ENCODE data around the gene FGR.

Gene FGR

DNA sequence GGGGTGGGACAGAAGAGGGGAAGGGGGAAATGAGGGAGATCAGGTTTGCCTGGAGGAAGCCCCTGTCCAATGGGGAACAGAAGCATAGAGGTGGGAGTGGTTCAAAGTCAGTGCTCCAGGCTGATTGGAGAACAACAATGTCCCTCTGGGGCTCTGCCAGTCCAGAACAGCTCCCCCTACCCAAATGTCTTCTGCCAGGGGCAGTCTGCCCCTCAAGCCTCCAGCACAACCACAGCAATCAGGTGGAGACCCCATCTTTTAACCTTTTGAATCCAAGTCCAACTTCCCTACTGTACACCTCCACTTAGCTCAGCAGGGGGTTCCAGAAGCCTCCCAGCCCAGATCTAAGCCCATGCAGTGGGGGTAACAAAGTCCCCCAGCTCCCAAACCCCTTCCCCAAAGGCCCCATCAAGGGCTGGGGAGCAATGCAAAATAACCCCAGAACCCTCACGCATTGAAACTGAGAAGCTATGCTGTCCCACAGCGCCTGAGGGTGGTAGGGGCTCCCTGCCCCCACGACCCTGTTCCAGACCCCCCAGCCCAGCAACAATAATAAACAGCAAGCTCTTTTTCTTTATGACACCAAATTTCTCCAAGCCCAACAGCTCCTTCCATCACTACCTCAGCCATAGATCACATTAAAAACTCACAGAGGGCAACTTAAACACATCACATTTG, 34.3 kb downstream of the FGR start:
- DNase-seq (ENCODE audit: low read depth) = no peak

DNA sequence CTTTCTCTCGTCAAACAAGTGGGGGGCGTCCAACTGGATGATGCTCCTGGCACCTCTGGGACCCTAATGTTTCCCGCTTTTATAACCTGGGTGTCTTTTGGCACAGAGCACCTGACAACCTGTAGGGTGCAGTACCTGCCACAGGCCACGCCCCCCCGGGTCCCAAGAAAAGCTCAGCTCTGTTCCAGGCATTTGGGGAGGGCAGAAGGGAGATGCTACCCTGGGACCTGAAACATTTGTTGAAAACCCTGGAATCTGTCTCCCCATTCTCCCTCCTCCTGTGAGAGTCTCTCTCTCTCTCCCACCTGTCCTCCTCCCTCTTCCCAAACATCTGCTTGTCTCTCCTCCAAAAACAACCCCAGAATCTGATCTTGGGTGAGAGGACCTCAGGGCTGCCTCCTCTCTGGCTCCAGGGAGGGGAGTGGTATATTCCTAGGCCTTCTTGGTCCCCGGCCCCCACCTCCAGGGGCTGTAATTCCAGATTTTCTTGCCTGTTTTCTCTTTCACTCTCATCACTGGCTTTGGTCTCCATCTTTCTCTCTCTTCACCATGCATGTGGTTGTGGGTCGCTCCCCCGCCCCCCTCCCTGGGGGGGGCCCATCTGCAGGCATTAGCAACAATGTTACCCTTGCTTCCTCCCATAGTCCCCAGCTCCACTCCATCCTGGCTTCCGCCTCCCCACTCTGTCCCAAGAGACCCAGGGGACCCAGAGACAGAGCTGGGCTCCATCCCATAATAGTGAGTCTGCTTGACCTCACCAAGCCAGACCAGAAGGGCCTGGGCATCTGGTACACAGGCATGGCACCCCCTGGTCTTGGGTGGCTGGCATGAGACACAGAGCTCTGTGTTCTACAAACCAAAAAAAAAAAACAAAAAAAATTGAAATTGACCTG, 35.1 kb downstream of the FGR start:
- no peak for DNase-seq (ENCODE audit: low read depth)

DNA sequence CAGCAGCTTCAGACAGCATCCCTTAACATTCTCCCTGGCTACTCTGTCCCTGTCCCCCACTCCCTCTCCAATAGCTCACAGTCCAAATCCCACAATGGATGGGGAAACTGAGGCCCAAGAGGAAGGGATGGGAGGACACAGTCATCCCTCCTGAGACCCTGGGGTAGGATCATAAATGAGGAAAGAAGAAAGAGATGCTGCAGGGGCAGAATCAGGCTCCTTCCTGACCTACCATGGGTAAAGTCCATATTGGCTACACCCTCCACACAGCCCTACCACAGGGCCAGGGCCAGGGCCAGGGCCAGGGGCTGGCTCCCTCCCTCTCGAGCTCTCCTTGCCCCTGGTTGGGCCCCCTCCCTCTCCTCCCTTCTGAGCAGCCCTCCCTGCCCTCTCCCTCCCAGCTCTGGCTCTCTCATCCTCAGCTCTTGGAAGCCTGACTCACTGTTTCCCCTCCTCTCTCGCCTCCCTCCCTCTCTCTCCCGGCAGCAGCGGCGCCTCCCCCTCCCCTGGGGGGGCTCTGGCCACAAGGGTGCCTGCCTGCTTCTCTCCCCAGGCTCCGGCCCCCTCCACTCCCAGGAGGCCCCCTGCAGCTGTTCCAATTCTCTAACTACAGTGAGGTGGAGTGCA, 36.0 kb downstream of the FGR start:
- peak; percentile 73 for DNase-seq (ENCODE audit: low read depth)

DNA sequence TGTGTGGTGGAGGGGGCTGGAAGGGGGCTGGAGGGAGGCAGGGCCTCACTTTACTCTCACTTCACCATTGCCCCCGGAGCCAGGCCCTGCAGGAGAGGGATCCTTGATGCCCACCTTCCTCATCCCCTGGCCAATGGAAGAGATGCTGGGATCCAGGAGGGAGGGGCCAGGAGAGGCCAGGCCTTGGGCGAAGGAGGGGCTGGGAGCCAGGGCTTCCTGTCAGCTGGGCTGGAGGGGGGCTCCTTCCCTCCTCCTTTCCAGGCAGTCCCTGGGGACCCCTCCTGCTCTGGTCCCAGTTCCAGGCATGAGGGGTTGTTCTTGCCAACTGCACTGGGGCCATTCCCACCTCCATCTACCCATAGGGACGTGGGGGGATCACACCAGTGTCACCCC, 36.7 kb downstream of the FGR start:
- DNase-seq (ENCODE audit: low read depth) = no peak

DNA sequence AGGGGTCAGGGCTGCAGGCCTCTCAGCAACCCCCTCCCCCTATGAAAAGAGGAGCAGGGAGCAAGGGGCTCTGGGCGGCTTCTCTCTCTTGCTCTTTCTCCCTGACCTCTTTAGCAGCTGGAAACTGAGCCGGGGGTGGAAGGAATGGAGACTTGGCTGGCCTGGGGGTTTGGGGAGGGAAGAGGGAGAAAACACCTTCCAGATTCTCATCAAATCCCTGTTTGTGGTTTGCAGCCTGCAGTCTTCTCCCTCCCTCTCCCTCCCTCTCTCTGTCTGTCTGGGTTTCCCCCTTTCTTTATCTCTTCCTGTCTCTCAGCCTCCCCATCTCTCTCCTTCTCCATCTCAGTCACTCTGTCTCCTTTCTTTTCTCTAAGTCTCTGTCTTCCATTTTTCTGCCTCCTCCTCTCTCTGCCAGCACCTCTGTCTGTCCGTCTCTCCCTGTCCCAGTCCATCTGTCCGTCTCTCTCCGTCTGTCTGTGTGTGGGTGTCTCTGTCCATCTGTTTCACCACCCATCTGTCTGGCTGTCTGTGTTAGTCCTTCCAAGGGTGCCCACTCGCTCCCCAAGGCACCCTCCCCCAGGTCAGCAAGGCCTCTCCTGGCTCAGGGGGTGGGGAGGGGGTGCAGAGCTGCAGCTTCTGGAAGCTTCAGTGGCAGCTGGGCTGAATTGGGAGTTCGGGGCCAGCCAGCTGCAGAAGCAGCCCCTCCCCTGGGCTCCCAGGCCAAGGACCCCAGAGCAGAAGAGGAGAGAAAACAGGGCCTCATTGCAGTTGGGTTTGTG, 37.3 kb downstream of the FGR start:
- no peak for DNase-seq (ENCODE audit: low read depth)

DNA sequence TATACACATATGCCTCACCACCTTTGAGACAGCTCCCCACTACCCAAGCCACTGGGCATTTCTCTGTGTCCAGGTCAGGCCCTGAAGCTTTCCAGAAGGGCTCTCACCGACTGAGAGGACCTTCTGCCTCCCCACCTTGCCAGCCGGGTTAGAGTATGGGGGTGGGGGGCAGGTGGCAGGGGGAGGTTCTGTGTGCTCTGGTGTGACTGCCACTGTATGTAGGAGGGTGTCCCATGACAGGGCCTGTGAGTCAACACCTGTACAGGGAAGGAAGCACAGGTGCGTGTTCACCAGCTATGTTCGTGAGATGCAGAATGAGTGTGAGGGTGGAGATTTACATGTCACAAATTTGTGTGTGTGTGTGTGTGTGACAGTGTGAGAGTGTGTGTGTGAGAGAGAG, 38.0 kb downstream of the FGR start:
- DNase-seq (ENCODE audit: low read depth) = no peak

DNA sequence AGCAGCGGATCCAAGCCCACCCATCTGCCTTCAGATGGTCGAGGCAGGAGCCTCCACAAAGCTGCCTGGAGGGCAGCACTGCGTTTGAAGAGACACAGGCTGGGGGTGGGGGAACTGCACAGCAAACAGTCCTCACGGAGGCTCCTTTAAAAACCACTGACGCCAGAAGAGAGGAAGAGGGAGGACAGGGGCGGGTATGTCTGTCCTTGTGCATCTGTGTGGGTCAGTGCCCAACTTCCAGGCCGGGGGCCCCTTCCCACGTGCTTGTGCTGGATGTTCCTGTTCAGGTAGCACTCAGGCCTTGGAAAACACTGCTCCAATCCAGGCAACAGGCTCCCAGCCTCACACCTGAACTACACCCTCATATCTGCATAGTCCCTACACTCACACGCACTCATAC, 38.7 kb downstream of the FGR start:
- DNase-seq (ENCODE audit: low read depth) = no peak

DNA sequence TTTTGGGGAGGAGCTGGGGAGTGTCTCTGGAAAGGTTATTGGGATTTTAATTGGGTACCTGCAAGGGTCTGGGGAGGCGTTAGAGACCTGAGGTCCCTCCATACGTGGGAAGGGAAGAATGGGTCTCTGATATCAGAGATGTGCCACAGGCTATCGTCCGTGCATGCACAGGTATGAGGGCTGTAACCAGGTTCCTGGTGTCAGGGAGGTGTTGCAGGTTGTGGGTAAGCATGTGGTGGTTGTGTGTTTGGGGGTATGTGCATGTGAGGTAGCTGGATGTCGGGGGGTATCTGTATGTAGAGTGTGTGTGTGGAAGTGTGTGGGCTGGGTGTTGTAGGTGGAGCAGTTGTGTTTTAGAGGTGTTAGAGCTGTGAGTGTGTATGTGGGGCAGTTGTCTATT, 39.4 kb downstream of the FGR start:
- DNase-seq (ENCODE audit: low read depth) = no peak

DNA sequence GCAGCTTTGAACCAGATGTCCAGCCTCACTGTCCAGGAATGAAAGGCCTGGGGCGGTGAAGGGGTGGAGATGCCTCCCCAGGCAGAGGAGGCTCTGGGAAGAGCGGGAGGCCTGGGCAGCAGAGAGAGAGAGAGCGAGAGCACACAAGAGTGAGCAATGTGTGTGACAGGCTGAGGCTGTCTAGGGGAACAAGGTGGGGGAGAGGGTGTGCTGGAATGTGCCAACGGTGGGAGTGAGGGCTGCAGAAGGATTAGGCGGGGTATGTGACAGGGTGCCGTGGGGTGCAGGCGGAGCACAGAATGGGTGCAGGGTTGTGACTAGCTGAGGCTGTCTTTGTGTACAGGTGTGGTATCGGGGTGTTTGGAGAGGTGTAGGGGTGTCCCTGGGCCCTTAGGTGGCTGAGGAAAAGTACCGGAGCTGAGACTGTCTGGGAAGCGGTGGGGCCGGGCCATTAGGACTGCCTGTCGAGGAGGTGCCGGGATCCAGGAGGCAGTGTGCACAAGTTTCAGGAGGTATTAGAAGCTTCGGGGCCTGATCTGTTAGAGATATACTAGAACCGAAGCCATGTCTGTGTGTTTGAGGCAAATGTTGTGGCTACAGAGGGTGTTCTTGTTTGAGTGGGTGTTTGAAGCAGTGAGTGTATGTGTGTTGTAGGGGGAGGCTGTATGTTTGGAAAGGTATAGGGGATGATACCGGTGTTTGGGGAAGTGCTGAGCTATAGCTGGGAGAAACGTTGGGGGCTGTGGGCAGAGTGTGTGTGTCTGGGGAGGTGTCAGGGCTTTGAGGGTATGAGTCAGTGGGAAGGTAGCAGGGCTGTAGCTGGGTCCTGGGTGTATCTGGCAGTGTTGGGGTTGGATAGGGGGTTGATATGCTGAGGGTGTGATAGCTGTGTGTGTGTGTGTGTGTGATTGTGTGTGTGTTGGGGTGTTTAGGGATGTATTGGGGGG, 40.1 kb downstream of the FGR start:
- peak; percentile 71 for DNase-seq (ENCODE audit: low read depth)

DNA sequence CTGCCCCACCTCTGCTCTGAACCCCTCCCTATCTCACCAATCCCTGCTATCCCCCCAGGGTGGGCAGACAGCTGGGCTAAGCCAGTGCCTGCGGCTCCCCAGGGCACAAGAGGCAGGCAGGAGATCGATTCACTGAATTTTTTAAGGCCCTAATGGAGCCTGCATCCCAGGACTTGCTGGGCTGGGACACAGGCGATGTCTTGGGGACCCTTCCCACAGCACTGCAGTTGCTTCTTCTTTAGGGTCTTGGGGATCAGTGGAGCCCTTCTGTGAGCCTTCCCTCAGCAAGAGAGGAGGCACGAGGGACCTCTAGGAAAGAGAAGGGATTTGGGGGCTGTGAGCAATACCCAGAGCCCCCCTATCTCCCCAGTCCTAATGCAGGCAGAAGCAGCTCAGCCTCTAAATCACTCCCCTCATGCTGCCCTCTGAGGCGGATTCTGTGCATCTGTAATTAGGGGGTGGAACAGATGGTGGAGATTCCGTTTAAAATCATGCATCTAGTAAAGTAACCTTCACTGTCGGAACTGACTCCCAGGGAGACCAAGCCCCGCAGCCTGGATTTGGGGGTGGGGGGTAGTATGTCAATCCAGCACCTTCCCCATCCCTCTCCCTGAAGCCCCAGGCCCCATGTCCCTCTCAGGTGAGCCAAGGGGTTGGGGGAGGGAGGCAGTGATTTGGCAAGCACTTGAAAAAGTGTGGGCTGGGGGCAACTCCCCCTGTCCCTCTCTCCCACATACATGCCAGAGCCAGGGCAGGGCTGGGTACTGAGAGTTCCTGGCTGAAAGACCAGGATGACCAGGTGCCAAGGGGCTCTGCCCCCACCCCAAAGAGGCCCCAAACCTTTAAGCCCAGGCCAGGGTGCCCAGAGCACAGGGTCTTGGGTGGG, 41.1 kb downstream of the FGR start:
- no peak for DNase-seq (ENCODE audit: low read depth)

DNA sequence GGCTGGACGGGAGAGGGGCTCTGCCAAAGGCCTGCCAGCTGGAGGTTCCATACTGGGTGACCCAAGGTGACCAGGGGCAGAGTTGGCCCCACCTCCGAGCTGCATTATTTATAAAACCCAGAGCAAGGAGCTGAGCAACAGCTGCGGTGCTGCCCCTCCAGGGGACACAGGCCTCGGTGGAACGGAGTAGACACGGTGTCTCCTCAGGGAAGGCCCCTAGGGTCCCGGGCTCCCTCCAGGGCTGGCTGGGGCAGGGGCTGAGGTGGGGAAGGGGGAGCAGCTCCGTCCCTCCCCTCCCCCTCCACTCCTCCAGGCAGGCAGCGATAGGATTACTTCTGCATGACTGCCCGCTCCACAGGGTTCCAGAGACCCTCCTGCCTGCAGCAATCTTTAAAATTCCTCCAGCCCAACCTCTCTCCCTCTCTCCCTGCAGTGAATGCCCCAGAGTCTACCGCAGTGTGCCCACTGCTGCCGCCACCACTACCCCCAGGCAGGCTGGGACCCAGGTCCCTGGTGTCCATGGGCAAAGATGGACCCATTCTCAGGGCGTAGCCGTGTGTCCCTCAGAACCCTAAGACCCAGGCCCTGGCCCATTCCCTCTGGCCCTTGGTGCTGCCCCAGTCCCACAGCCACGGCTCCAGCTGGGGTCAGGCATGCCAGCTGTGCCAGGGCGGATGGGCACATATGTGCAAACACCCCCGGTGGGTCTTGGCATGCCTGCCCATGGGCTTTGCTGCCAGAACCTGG, 41.9 kb downstream of the FGR start:
- no peak for DNase-seq (ENCODE audit: low read depth)

DNA sequence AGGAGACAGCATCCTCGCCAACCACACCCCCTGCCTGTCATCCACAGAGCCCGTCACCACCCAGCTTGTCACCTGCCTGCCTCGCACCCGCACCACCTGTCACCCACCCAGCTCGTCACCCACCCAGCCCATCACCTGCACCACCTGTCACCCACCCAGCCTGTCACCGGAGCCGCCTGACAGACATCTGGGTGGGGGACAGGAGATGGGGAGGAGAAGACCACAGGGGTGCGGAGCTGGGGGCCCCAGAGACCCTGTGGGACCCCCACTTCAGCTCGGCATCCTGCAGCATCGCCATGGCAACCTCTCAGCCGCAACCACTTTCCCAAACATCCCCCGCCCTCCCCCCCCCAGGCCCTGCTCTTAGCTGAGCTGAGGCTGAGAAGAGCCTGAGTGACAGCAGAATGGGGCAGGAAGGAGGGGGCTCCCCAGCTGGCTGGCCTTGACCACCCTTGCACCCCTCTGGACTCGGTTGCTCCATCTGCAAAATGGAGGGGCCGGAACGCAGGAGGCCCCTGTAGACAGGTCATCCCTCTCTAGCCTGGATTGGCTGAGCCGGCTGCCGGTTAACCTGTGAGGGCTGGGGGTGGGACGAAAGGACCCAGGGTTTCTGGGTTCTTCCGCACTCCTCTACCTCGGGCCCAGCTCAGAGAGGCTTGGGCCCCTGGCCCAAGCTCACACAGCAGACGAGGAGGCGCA, 42.6 kb downstream of the FGR start:
- DNase-seq (ENCODE audit: low read depth) = no peak

DNA sequence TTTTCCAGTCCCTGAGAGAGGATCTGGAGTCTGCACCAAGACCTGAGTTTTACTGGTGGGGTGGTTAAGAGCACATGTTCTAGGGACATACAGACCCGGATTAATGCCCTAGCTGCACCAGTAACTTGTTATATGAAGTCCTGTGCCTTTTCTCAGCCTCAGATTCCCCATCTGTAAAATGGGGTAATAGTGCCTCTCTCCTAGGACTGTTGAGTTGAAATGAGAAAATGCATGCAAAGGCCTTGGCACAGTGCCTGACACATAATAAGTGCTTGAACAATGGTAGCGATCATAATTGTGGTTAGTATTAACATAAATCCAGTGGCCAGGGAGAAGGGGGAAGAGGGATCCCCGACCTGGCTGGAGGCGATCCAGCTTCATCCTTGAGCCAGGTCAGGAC, 43.4 kb downstream of the FGR start:
- DNase-seq (ENCODE audit: low read depth) = peak; percentile 36

DNA sequence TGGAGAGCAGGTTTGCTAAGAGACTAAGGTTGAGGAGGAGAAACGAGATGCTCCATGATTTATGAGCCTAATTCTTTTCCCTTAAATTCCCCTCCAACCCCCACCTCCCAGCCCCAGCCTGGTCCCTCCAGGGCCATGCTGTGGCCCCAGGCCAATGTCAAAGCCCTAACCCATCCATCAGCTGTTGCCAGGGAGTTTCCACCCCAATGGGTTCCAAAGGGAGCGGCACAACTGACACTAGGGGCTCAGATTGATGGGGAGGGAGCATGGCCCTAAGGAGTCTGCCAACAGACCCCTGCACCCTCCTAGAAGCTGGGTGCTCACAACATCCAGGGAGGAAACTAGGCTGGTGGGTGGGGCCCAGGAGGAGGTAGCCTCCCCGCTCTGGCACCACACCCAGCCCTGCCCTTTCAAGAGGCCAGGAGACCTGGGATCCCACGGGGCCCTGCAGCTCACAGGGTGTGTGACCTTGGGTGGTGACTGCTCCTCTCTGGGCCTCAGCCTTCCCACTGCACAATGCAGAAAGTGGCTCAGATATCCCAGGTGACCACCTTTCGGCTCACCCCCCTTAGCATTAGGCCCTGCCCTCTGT, 44.0 kb downstream of the FGR start:
- DNase-seq (ENCODE audit: low read depth) = no peak

DNA sequence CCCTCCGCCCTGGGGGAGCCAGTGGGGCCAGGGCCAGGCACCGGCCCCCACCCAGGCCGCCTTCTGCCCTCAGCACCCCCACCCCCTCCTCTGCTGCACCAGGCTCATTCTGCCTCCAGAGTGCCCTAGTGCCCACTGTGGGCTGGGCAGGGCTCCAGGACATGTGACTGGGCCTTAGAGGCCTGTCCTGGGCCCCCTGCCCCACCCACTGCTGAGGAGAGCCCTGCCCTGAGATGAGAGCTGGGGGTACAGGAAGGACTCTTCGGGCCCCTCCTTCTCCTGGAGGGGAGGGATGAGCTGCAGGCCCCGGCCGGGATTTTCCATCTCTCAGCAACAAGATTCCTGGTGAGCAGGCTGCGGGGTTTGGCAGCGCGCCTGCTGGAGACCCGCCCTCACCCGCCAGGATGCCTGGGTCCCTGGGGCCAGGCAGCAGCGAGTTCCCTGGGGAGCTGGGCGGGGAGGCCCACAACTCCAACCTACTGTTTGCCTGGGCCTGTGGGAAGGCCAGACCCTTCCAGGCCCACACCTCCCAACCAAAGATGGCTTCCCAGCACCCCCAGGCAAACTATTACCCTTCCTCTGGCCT, 45.1 kb downstream of the FGR start:
- no peak for DNase-seq (ENCODE audit: low read depth)

DNA sequence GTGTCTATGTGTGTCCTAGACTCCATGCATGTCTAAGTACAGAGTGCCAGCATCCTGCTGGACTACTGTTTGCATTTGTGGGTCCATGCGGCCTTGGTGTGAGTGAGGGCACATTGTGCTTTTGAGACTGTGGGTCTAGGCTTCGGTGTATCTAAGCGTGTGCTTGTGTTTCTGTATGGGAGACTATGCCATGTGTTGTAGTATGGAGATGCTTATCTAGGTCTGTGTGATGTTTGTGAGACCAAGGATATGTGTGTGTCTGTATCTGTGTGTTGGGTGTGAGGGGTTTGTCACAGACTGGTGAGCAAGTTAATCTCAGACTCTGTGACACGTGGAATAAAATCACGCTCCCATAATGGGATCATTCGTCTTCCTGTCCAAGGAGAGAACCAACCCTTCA, 45.5 kb downstream of the FGR start:
- no peak for DNase-seq (ENCODE audit: low read depth)

DNA sequence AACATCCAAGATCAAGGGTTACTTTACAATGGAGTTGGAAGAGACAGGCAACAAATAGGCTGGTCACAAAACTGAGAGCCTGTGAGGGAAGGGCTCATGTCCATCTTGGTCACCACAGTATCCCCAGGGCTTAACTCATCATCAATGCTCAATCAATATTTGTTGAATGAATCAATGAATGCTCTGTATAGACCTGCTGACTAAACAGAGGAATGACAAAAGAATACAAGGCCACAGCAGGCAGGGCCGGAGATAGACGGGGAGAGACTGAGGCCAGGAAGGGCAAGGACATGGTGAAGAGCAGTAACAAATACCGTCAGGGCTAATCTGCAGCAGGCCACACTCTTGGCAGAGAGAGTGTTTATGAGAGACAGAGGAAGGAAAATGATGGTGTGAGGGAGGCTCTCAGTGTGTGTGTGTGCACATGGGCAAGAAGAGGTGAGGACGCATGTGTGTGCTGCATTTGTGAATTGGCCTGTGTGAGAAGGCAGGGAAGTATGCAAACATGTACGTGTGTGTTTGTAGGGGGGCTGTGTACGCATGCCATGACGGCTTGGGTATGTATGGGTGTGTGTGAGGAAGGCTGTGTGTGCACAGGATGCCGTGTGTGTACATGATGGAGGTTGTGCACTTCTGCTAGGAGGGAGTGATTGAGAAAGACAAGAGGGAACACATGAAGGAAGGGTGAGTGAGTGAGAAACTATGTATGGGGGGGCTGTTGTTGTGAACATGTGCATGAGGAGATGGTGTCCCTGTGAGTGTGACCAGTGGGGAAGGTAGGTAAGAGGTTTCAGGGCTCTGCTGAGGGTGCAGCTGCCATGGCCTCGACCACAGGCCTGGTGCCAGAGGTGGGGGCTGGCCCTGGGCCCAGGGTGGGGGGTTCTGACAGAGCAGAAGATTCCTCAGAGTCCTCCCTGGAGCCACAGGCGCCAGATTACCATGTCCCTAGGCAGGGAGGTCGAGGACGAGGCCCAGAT, 46.4 kb downstream of the FGR start:
- no peak for DNase-seq (ENCODE audit: low read depth)

All from ELR (cell line).